ENCODE measurements around the gene HMCN2. TPM values are rescaled to one million over a fixed set of nuclear protein-coding genes. Genes with fewer than 3 reads are reported as not detected.

The HMCN2 gene
- total RNA-seq, 2 donors from 2014 or later, result 20.1 to 30.6 TPM

DNA sequence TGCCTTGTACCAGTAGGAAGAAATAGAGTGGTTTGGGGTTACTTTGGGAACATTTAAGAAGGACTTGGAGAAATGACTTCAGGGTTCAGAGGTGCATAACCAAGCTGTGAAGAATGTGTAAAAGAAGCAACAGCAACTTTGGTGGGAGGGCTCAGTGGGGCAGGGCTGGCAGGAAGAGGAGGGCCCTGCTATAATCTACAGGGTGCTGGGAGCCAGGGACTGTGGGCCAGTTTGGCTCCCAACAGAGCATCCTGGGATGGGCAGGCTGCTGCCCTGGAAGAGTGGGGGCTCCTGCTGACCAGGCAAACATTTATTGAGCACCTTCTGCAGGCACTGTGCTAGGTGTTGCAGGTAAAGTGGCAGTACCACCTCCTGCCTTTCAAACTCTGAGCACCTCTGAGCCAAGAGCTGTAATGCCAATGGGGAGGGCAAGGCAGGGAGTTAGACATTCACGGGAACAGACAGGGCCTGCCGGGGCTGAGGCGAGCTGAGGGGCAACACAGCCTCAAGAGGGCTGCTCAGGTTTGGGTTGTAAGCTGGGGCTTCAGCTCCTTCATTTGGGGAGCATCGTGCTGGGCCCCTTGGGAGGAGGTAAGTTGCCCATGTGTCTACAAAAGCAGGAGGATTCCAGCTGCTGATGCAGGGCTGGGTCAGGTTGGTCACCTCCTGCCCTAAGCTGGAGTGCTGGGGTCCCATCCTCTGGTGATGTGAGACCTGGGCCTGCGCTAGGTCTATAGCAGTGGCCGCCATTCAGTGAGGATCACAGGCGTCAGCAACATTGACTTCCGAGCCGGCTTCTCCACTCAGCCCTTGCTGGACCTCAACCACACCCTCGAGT, 30.6 kb downstream of the HMCN2 start:
- no peak for DNase-seq
- no peaks in the 10 kb centered on the region for H3K9me3 ChIP-seq
- no peaks in the 10 kb centered on the region for H3K36me3 ChIP-seq
- intact Hi-C loops (cut with DNase I), result no loop called here
- no peaks in the 10 kb centered on the region for H3K4me1 ChIP-seq
- TF ChIP-seq CTCF (IDR thresholded peaks at IDR 0.05), result no peak
- no peaks in the 10 kb centered on the region for H3K27me3 ChIP-seq
- no peak overlapping the region for H3K9ac ChIP-seq (ENCODE audit: low read depth in 2 of 2, low read length in 2 of 2)
- H3K27ac ChIP-seq, result no peak overlapping the region
- no peak overlapping the region for H3K4me3 ChIP-seq

- no peak for TF ChIP-seq CTCF (IDR thresholded peaks at IDR 0.05)
- Histone ChIP-seq H3K27me3 (no peaks in the 10 kb centered on the region), H3K4me3 (no peak overlapping the region), H3K27ac (no peak overlapping the region), H3K9me3 (no peaks in the 10 kb centered on the region), H3K36me3 (no peaks in the 10 kb centered on the region), H3K4me1 (no peaks in the 10 kb centered on the region), H3K9ac (ENCODE audit: low read depth in 2 of 2, low read length in 2 of 2) (no peak overlapping the region)
- intact Hi-C loops (cut with DNase I), result no loop called here
- no peak for DNase-seq
These were observed 31.2 kb downstream of the HMCN2 start for GRCh38 chr9:130296783-130297055.

- Histone ChIP-seq H3K27me3 (no peaks in the 10 kb centered on the region), H3K4me3 (no peak overlapping the region), H3K9ac (ENCODE audit: low read depth in 2 of 2, low read length in 2 of 2) (no peak overlapping the region), H3K36me3 (no peaks in the 10 kb centered on the region), H3K4me1 (no peaks in the 10 kb centered on the region), H3K27ac (no peak overlapping the region), H3K9me3 (no peaks in the 10 kb centered on the region)
- no peak for TF ChIP-seq CTCF (IDR thresholded peaks at IDR 0.05)
- intact Hi-C loops (cut with DNase I), result no loop called here
- DNase-seq, result no peak
These were observed 31.8 kb downstream of the HMCN2 start for GRCh38 chr9:130297371-130297770.

DNA sequence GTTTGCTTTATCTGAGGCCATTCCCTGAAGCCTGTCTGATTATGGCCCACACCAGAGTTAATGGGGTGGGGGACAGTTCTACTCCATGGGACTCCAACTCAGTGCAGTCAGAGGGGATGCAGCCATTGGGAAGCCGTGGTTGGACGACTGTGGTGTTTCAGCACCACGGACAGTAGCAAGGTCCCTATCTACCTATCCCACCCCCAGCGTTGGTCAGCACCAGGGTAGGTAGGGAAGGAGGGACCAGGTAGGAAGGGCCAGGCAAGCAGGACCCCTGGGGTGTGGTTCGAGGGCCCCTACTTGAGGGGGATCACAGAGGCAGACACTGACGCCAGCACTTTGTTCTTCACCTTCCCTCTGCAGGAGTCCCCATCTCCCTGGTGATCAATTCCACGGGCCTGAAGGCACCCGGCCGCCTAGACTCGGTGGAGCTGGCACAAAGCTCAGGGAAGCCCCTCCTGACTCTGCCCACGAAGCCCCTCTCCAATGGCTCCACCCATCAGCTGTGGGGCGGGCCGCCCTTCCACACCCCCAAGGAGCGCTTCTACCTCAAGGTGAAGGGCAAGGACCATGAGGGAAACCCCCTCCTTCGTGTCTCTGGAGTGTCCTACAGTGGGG, 33.2 kb downstream of the HMCN2 start:
- no peaks in the 10 kb centered on the region for H3K4me1 ChIP-seq
- no peak for TF ChIP-seq CTCF (IDR thresholded peaks at IDR 0.05)
- no peak overlapping the region for H3K4me3 ChIP-seq
- no peaks in the 10 kb centered on the region for H3K9me3 ChIP-seq
- no peak overlapping the region for H3K27ac ChIP-seq
- H3K36me3 ChIP-seq, result no peaks in the 10 kb centered on the region
- intact Hi-C loops (cut with DNase I), result no loop called here
- no peak overlapping the region for H3K9ac ChIP-seq (ENCODE audit: low read depth in 2 of 2, low read length in 2 of 2)
- no peak for DNase-seq
- no peaks in the 10 kb centered on the region for H3K27me3 ChIP-seq

- Histone ChIP-seq H3K27ac (no peak overlapping the region), H3K9ac (ENCODE audit: low read depth in 2 of 2, low read length in 2 of 2) (no peak overlapping the region), H3K4me3 (no peak overlapping the region), H3K27me3 (no peaks in the 10 kb centered on the region), H3K36me3 (no peaks in the 10 kb centered on the region), H3K9me3 (no peaks in the 10 kb centered on the region), H3K4me1 (no peaks in the 10 kb centered on the region)
- no peak for TF ChIP-seq CTCF (IDR thresholded peaks at IDR 0.05)
- DNase-seq, result no peak
- intact Hi-C loops (cut with DNase I), result no loop called here
These were observed 34.4 kb downstream of the HMCN2 start for GRCh38 chr9:130299785-130300615.
